Measurements from ENCODE around the gene SRSF6.
"Not testable (repeated sequence)": the region's sequence is repeated elsewhere in the genome, so short reads cannot be mapped to it uniquely, and the experiment has no call there.

Gene SRSF6

GRCh38 chr20:43450841-43451799 lies 6.6 kb upstream of the SRSF6 start:
- DNase-seq: no peak

DNA sequence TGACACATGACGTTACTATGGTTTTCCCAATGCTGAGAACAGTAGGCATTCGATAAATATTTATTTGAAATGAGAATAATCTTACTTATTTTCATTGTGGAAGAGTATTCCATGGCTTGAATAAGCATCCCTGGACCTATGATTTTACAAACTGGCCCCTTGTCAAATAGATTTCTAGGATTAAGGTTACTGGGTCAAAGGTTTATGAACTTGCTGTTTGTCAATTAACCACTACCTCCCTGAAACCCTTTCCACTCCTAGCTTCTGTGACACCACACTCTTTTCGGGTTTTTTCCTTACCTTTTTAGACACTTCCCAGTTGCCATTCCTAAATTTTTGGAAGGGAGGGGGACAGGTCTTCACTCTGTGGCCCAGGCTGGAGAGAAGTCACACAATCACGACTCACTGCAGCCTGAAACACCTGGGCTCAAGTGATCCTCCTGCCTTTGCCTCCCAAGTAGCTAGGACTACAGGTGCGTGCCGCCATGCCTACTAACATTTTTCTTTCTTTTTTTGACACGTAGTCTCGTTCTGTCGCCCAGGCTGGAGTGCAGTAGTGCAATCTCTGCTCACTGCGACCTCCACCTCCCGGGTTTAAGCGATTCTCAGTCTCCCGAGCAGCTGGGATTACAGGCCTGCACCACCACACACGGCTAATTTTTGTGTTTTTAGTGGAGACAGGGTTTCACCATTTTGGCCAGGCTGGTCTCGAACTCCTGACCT lies 5.1 kb upstream of the SRSF6 start:
- no peak for DNase-seq

GRCh38 chr20:43456252-43456651 lies 1.4 kb upstream of the SRSF6 start:
- DNase-seq: not testable (repeated sequence)

- peak; percentile 76 for DNase-seq
Measured at GRCh38 chr20:43456809-43457639, 672 bp upstream of the SRSF6 start.

GRCh38 chr20:43458422-43458924 lies 777 bp downstream of the SRSF6 start:
- DNase-seq: no peak

DNA sequence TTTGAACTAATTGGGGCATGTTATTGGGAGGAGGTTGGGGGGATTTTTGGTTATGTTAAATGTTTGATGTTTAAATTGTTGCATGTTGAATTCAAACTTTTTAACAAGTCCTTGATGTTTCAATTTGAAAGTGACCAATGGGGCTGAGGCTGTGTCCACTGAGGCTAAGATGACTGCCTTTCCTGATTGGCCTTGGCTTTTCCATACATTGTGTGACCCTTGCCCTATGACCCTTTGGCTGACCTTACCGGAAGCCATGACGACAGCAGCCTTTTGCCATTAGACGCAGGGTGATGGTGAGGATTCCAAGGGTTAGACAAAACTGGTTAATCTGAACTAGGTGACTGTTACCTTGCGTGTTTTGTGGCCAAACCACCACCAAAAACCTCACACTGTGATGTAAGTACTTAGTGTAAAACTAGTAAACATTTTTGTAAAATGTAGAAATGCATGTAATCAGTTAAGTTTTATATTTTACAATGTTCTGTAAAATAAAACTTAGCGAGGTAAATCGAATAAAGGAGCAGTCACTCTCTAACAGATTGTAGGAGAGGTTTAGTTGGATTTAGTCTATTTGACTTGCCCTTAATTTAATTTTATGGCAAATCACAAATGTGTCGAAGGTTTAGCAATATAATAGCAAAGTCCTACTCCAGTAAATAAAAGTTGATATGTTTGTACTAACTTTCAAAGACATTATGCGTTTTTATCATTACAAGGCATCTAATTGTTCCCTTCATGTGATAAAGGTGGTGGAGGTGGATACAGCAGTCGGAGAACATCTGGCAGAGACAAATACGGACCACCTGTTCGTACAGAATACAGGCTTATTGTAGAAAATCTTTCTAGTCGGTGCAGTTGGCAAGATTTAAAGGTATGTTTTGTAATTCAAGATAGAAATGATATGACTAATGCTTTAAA lies 1.6 kb downstream of the SRSF6 start:
- DNase-seq: no peak

- no peak for DNase-seq
Measured at GRCh38 chr20:43460172-43460829, 2.6 kb downstream of the SRSF6 start.

DNA sequence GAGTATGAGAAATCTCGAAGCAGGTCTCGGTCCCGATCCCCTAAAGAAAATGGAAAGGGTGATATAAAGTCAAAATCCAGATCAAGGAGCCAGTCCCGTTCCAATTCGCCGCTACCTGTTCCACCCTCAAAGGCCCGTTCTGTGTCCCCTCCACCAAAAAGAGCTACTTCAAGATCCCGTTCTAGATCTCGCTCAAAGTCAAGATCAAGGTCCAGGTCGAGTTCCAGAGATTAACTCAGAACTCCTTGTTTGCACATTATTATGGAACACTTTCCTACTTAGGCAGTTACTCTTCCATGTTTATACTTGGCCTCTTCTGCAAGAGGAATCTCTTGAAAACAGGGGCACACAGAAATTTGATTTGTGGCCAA lies 3.1 kb downstream of the SRSF6 start:
- no peak for DNase-seq

DNA sequence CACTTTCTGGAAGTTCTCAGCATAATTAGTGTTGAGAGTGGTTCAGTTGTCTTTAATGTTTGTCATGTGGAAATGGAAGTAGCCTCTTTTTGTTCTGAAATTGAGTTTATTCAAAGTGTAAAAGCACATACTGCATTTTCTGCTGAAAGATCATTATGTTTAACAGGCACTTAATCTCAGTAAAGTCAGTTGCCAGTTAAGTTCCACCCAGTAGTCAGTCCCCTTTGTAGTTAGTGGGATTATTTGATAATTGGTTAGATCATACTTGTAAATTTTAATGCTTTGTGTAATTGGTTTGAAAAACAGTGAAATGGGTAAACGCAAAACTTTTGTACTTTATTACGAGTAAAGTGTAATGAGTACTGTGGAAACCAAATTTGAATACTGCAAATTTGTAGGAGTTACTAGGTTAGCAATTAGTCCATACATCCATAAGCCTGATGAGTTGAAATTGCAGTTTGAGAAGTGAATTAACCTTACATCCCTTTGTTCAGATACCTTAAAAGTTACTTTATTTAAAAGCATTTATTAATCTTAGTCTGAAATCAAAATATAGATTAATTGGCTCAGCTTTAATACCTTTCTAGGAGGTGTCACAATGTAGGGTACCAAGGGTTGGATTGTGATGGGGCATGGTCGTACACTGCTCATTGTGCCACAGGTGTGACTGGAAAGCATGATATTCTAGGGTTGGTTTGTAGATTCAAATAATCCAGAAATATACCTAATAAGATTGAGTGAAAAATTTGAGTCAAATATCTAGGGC lies 4.4 kb downstream of the SRSF6 start:
- DNase-seq: no peak

DNA sequence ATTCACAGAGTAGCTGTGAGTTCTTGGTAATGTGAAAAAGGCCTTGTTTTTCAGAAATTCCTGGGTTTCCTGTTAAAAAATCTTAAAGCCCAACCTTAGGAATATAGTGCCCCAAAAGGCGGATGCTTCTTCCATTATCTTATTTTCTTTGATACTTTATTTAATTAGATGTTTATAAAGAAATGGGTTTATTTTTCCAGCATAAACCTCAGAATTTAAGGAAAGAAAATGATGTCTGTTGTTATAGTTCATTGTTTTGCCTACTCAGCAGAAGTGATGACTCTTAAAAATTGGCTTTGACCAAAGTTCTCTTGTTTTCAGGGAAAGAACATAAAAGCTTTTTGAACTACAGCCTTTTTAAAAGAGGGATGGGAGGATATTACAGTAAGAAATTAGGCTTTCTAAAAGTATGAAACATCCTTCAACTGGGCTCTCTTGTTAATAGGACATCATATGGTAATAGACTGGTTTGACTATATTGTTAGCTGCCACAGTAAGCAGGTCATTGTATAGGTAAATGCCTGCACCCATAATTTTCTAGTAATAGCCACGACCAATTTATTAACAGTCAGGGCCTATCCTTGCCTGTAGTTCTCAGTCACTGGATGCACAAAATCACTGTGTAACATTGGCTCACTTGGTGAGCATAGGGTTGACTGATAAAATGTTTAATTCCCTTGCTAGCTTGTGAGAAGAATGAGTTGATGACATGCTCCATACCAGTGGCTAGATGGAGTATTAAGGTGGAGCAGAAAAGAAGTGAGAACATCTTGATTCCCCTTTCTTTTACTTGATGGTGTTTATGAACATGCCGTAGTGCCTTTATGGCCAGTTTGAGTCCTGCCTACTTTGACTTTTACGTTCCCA lies 5.2 kb downstream of the SRSF6 start:
- DNase-seq: no peak

GRCh38 chr20:43463527-43464218 lies 6.0 kb downstream of the SRSF6 start:
- DNase-seq: no peak

DNA sequence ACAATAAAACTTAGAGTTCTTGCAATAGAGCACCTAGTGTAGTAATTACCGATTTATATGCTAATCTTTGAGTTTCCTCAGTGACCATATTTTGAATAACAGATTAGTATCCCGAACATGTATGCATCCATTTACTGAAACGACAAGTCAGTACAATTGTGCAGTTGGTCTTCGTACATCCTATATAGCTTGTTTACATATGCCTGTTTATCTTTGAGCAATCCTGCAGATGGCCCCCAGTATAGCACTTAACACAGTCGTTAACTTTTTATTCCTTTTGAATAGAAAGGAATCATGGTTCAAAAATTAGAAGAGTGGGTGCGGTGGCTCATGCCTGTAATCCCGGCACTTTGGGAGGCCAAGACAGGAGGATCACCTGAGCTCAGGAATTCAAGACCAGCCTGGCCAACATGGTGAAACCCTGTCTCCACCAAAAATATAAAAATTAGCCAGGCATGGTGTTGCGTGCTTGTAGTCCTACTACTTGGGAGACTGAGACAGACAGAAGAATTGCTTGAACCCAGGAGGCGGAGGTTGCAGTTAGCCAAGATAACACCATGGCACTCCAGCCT lies 6.6 kb downstream of the SRSF6 start:
- DNase-seq: no peak

DNA sequence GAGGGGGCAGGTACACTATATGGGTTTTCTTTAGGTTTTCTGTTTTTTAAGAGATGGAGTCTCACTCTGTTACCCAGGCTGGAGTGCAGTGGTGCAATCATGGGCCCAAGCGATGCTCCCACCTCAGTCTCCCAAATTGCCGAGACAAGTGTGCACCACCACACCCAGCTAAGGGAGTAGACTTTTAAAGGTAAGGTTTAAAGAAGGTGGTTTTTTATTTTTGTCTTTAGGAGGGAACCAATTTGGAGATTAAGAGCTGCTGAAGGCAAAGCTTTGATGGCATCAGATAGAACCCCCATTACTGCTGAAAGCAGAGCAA lies 7.9 kb downstream of the SRSF6 start:
- no peak for DNase-seq

- DNase-seq: no peak
Measured at GRCh38 chr20:43467589-43467988, 9.9 kb downstream of the SRSF6 start.

DNA sequence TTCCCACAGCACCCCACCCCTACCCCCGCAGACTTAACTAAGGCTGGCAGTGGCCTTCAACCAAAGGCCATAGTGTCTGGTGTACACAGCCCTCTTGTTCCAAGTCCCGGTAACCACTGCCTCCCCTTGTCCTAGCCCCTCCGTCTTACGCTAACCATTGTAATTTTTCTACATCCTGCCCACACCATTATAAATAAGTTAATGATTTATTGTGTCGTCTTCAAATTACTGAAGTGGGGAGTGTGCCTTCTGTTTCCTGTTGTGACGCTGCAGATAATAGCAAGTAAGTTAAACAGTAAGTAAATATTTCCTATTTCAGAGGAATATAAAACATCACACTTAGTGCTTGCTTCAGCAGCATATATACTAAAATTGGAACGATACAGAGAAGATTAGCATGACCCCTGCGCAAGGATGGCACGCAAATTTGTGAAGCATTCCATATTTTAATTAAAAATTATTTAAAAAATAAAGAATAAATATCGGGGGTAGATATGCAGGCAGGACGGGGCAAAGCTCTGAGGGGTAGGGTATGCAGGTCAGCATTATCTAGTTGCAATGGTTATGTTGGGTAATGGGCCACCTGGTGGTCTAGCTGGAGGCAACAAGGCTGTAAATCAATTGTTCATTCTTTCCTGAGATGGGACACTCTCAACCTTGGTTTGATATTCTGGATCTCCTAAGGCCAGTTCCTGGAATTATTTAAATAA lies 15.1 kb downstream of the SRSF6 start:
- DNase-seq: no peak

GRCh38 chr20:43473381-43473704 lies 15.6 kb downstream of the SRSF6 start:
- DNase-seq: no peak

GRCh38 chr20:43477193-43477592 lies 19.5 kb downstream of the SRSF6 start:
- no peak for DNase-seq

GRCh38 chr20:43477619-43478018 lies 19.9 kb downstream of the SRSF6 start:
- DNase-seq: no peak
